Tibial nerve (tissue), 3 donors: ENCODE results near the gene FBXL15.

Experiments
- CTCF ChIP-seq, 5 experiments: fragments of 200-600 bp in 3 of 5; fragments of 450-650 bp in 2 of 5; sonication (generic) in 3 of 5; IDR thresholded peaks; one replicate each; pipeline ENCODE4 v1.5.1; 2016 to 2019; ENCODE audit warnings: antibody characterized with exemption in 5 of 5, mild to moderate bottlenecking in 3 of 5, moderate library complexity in 2 of 5
- POLR2A ChIP-seq, 2 donors: fragments of 450-650 bp; IDR thresholded peaks; one replicate each; pipeline ENCODE4 v1.6.1; 2017; ENCODE audit warnings: antibody characterized with exemption in 2 of 2, mild to moderate bottlenecking in 2 of 2, moderate library complexity in 2 of 2

- peak in 3 of 5 experiments; percentile 5 to 38 (median 7) for TF ChIP-seq CTCF (IDR thresholded peaks at IDR 0.05)
- peak in 1 of 2 donors; percentile 41 for TF ChIP-seq POLR2A (IDR thresholded peaks at IDR 0.05)
Observed at GRCh38 chr10:102432162-102432950, 11.7 kb downstream of the FBXL15 start, which contains the start of gene CUEDC2.
